OCI-LY1 (cell line): Measurements from ENCODE around the gene HOXD8.

Experiments
- H2AFZ ChIP-seq: fragments of 200-600 bp; sonication (generic), shearing (Covaris generic); 2 replicates; pipeline ENCODE4 v1.6.0; 2014; ENCODE audit warnings: antibody characterized with exemption, mild to moderate bottlenecking, low read length
- H3F3A ChIP-seq: fragments of 200-600 bp; sonication (generic), shearing (Covaris generic); 2 replicates; pipeline ENCODE4 v1.6.0; 2014; ENCODE audit warnings: mild to moderate bottlenecking, antibody characterized with exemption, low read length, moderate library complexity; ENCODE audit not compliant: insufficient read depth
- H3K27ac ChIP-seq: fragments of 200-600 bp; sonication (generic); 2 replicates; pipeline ENCODE4 v1.5.1; 2014; ENCODE audit warnings: low read length, mixed run types, mild to moderate bottlenecking, low read depth; ENCODE audit not compliant: poor library complexity, severe bottlenecking
- H3K27me3 ChIP-seq: fragments of 200-600 bp; sonication (generic); 2 replicates; pipeline ENCODE4 v1.6.0; 2014; ENCODE audit warnings: antibody characterized with exemption, mild to moderate bottlenecking, low read length, moderate library complexity; ENCODE audit not compliant: insufficient read depth
- H3K36me3 ChIP-seq: fragments of 200-600 bp; sonication (generic); 2 replicates; pipeline ENCODE4 v1.6.1; 2014; ENCODE audit warnings: mild to moderate bottlenecking, antibody characterized with exemption, low read length, moderate library complexity, mixed read lengths; ENCODE audit not compliant: insufficient read depth
- H3K4me1 ChIP-seq: fragments of 200-600 bp; sonication (generic); 2 replicates; pipeline ENCODE4 v1.5.1; 2014; ENCODE audit warnings: mild to moderate bottlenecking, low read length, moderate library complexity; ENCODE audit not compliant: insufficient read depth, severe bottlenecking
- H3K4me2 ChIP-seq: fragments of 200-600 bp; sonication (generic), shearing (Covaris generic); 2 replicates; pipeline ENCODE4 v1.6.1; 2014; ENCODE audit warnings: low read length
- H3K4me3 ChIP-seq: fragments of 200-600 bp; sonication (generic); 2 replicates; pipeline ENCODE4 v1.5.1; 2014; ENCODE audit warnings: low read length, low read depth, mild to moderate bottlenecking, mixed read lengths; ENCODE audit not compliant: poor library complexity, severe bottlenecking
- H3K79me2 ChIP-seq: fragments of 200-600 bp; shearing (Covaris generic); 2 replicates; pipeline ENCODE4 v1.6.1; 2016; ENCODE audit warnings: mixed run types, low read length, mixed read lengths; ENCODE audit not compliant: insufficient read depth
- H3K9ac ChIP-seq: fragments of 200-600 bp; sonication (generic), shearing (Covaris generic); 2 replicates; pipeline ENCODE4 v1.6.1; 2014; ENCODE audit warnings: mild to moderate bottlenecking, low read length, mixed read lengths
- H3K9me2 ChIP-seq: fragments of 200-600 bp; sonication (generic), shearing (Covaris generic); 2 replicates; pipeline ENCODE4 v1.6.1; 2014; ENCODE audit warnings: low read depth, mild to moderate bottlenecking, low read length, mixed read lengths
- H3K9me3 ChIP-seq: fragments of 200-600 bp; shearing (Covaris generic); 2 replicates; pipeline ENCODE4 v1.6.1; 2014; ENCODE audit warnings: low read length, mixed read lengths
- H4K20me1 ChIP-seq: fragments of 200-600 bp; sonication (generic), shearing (Covaris generic); 2 replicates; pipeline ENCODE4 v1.6.0; 2016; ENCODE audit warnings: mild to moderate bottlenecking, low read length; ENCODE audit not compliant: insufficient read depth
- CTCF ChIP-seq: fragments of 200-600 bp; sonication (generic), shearing (Covaris generic); IDR thresholded peaks from 2 replicates; pipeline ENCODE4 v1.5.1; 2017; ENCODE audit warnings: mild to moderate bottlenecking, antibody characterized with exemption, low read length, moderate library complexity, mixed read lengths
- EZH2 ChIP-seq: fragments of 200-600 bp; sonication (generic), shearing (Covaris generic); IDR thresholded peaks from 2 replicates; pipeline ENCODE4 v1.8.0; 2017; ENCODE audit warnings: borderline replicate concordance, mixed run types, mild to moderate bottlenecking, antibody characterized with exemption, low read length, moderate library complexity, mixed read lengths

The HOXD8 gene

GRCh38 chr2:176101842-176102241, 27.7 kb upstream of the HOXD8 start:
- Histone ChIP-seq H2AFZ (no peak overlapping the region), H4K20me1 (no peaks in the 10 kb centered on the region), H3K9ac (no peak overlapping the region), H3K4me1 (peaks cover 13% of the 10 kb centered on the region), H3K36me3 (no peaks in the 10 kb centered on the region), H3F3A (no peaks in the 10 kb centered on the region), H3K27me3 (no peaks in the 10 kb centered on the region), H3K4me3 (no peak overlapping the region), H3K27ac (no peak overlapping the region), H3K4me2 (no peak overlapping the region), H3K9me2 (no peaks in the 10 kb centered on the region), H3K9me3 (no peaks in the 10 kb centered on the region), H3K79me2 (no peaks in the 10 kb centered on the region)
- TF ChIP-seq CTCF (no peak), EZH2 (no peak)

- H3K27me3 ChIP-seq = no peaks in the 10 kb centered on the region
- no peak overlapping the region for H3K9ac ChIP-seq
- no peaks in the 10 kb centered on the region for H3K9me3 ChIP-seq
- no peak overlapping the region for H2AFZ ChIP-seq
- H3K36me3 ChIP-seq = no peaks in the 10 kb centered on the region
- peaks cover 8% of the 10 kb centered on the region for H3K4me1 ChIP-seq
- TF ChIP-seq CTCF = no peak
- no peak for TF ChIP-seq EZH2
- no peak overlapping the region for H3K4me3 ChIP-seq
- H4K20me1 ChIP-seq = no peaks in the 10 kb centered on the region
- no peaks in the 10 kb centered on the region for H3K79me2 ChIP-seq
- no peaks in the 10 kb centered on the region for H3F3A ChIP-seq
- no peaks in the 10 kb centered on the region for H3K9me2 ChIP-seq
- H3K4me2 ChIP-seq = no peak overlapping the region
- H3K27ac ChIP-seq = no peak overlapping the region
These were observed 27.1 kb upstream of the HOXD8 start for GRCh38 chr2:176102309-176102866.

GRCh38 chr2:176103194-176103593, 26.3 kb upstream of the HOXD8 start:
- TF ChIP-seq EZH2 (no peak), CTCF (no peak)
- no peaks in the 10 kb centered on the region for H3F3A ChIP-seq
- no peaks in the 10 kb centered on the region for H4K20me1 ChIP-seq
- H3K9me3 ChIP-seq = no peaks in the 10 kb centered on the region
- H3K4me1 ChIP-seq = peaks cover 5% of the 10 kb centered on the region
- no peaks in the 10 kb centered on the region for H3K27me3 ChIP-seq
- H3K4me3 ChIP-seq = no peak overlapping the region
- no peak overlapping the region for H3K9ac ChIP-seq
- H3K27ac ChIP-seq = no peak overlapping the region
- H3K36me3 ChIP-seq = no peaks in the 10 kb centered on the region
- no peaks in the 10 kb centered on the region for H3K9me2 ChIP-seq
- H2AFZ ChIP-seq = no peak overlapping the region
- H3K4me2 ChIP-seq = no peak overlapping the region
- no peaks in the 10 kb centered on the region for H3K79me2 ChIP-seq
